DND-41 (cell line): ENCODE results near the gene SELENOP.

Experiments used
- ATAC-seq: fragments of 200-7000 bp; cut with Tn5 transposase; 3 replicates; pipeline ENCODE4 v1.9.1; 2021; ENCODE audit warnings: low read depth; ENCODE audit not compliant: insufficient read depth
- DNase-seq: peaks from one replicate; pipeline ENCODE4 v3.0.0-alpha.2; 2020
- H2AFZ ChIP-seq: 2 replicates; pipeline ENCODE4 v1.6.0; 2012; ENCODE audit warnings: low read depth, low read length
- H3K27ac ChIP-seq: 2 replicates; pipeline ENCODE4 v1.5.1; 2012; ENCODE audit warnings: low read length, inconsistent platforms
- H3K27me3 ChIP-seq: fragments of 200-600 bp; sonication (generic); 2 replicates; pipeline ENCODE4 v1.6.0; 2012; ENCODE audit warnings: low read length, mild to moderate bottlenecking, inconsistent platforms; ENCODE audit not compliant: insufficient read depth, poor library complexity
- H3K36me3 ChIP-seq: 2 replicates; pipeline ENCODE4 v1.5.1; 2012; ENCODE audit warnings: low read length, inconsistent platforms; ENCODE audit not compliant: insufficient read depth
- H3K4me1 ChIP-seq: 2 replicates; pipeline ENCODE4 v1.5.1; 2012; ENCODE audit warnings: mild to moderate bottlenecking, low read length; ENCODE audit not compliant: insufficient read depth
- H3K4me2 ChIP-seq: 2 replicates; pipeline ENCODE4 v1.6.0; 2012; ENCODE audit warnings: mild to moderate bottlenecking, moderate library complexity, low read length, inconsistent platforms; ENCODE audit not compliant: insufficient read depth
- H3K4me3 ChIP-seq, 2 experiments: fragments of 200-600 bp in 1 of 2; shearing (Covaris generic) in 1 of 2; 2 replicates each; pipeline ENCODE4 v1.5.1; 2012 to 2016; ENCODE audit warnings: inconsistent platforms in 2 of 2, low read length in 2 of 2, mild to moderate bottlenecking in 2 of 2, low read depth in 1 of 2, moderate library complexity in 1 of 2
- H3K79me2 ChIP-seq: 2 replicates; pipeline ENCODE4 v1.6.0; 2012; ENCODE audit warnings: low read length, inconsistent platforms; ENCODE audit not compliant: insufficient read depth
- H3K9ac ChIP-seq: 2 replicates; pipeline ENCODE4 v1.6.0; 2012; ENCODE audit warnings: low read depth, mild to moderate bottlenecking, inconsistent platforms, low read length, moderate library complexity
- H3K9me3 ChIP-seq: 2 replicates; pipeline ENCODE4 v1.5.1; 2012; ENCODE audit warnings: low read length, moderate library complexity, mild to moderate bottlenecking, inconsistent platforms; ENCODE audit not compliant: insufficient read depth, severe bottlenecking
- H4K20me1 ChIP-seq: 2 replicates; pipeline ENCODE4 v1.6.0; 2012; ENCODE audit warnings: low read length; ENCODE audit not compliant: insufficient read depth
- CTCF ChIP-seq: IDR thresholded peaks from 2 replicates; pipeline ENCODE4 v1.5.1; 2012; ENCODE audit warnings: borderline replicate concordance, low read length, moderate library complexity, mild to moderate bottlenecking; ENCODE audit not compliant: poor library complexity, severe bottlenecking; ENCODE audit errors: extremely low read depth
- EZH2 ChIP-seq: IDR thresholded peaks from 3 replicates; pipeline ENCODE4 v1.6.1; 2012; ENCODE audit warnings: borderline replicate concordance, low read depth, mild to moderate bottlenecking, moderate library complexity, low read length, inconsistent platforms; ENCODE audit not compliant: severe bottlenecking

The SELENOP gene

GRCh38 chr5:42800748-42801330 is 10.9 kb downstream of the SELENOP start:
- no peak overlapping the region for H3K9ac ChIP-seq
- no peak overlapping the region for H3K4me2 ChIP-seq
- no peaks in the 10 kb centered on the region for H3K4me1 ChIP-seq
- H3K9me3 ChIP-seq, result no peaks in the 10 kb centered on the region
- H4K20me1 ChIP-seq, result no peaks in the 10 kb centered on the region
- no peaks in the 10 kb centered on the region for H3K36me3 ChIP-seq
- H3K4me3 ChIP-seq, result no peak overlapping the region
- no peaks in the 10 kb centered on the region for H3K79me2 ChIP-seq
- TF ChIP-seq EZH2, result no peak
- TF ChIP-seq CTCF, result no peak
- H3K27me3 ChIP-seq, result no peaks in the 10 kb centered on the region
- no peak overlapping the region for H2AFZ ChIP-seq
- ATAC-seq (no peak), DNase-seq (no peak)
- H3K27ac ChIP-seq, result no peak overlapping the region

GRCh38 chr5:42799668-42800114 is 12.0 kb downstream of the SELENOP start:
- TF ChIP-seq EZH2 (no peak), CTCF (no peak)
- DNase-seq (no peak), ATAC-seq (no peak)
- Histone ChIP-seq H3K27me3 (no peaks in the 10 kb centered on the region), H3K9me3 (no peaks in the 10 kb centered on the region), H2AFZ (no peak overlapping the region), H3K9ac (no peak overlapping the region), H3K4me3 (no peak overlapping the region), H3K4me1 (no peaks in the 10 kb centered on the region), H4K20me1 (no peaks in the 10 kb centered on the region), H3K79me2 (no peaks in the 10 kb centered on the region), H3K4me2 (no peak overlapping the region), H3K36me3 (no peaks in the 10 kb centered on the region), H3K27ac (no peak overlapping the region)

GRCh38 chr5:42799241-42799608 is 12.5 kb downstream of the SELENOP start:
- H3K79me2 ChIP-seq, result no peaks in the 10 kb centered on the region
- H3K9me3 ChIP-seq, result no peaks in the 10 kb centered on the region
- no peaks in the 10 kb centered on the region for H3K36me3 ChIP-seq
- H3K9ac ChIP-seq, result no peak overlapping the region
- H3K27me3 ChIP-seq, result no peaks in the 10 kb centered on the region
- no peaks in the 10 kb centered on the region for H3K4me1 ChIP-seq
- H4K20me1 ChIP-seq, result no peaks in the 10 kb centered on the region
- no peak for DNase-seq
- no peak overlapping the region for H3K4me2 ChIP-seq
- no peak overlapping the region for H3K27ac ChIP-seq
- TF ChIP-seq CTCF (no peak), EZH2 (no peak)
- ATAC-seq, result no peak
- H3K4me3 ChIP-seq, result no peak overlapping the region
- no peak overlapping the region for H2AFZ ChIP-seq
